GM11168 (cell line): ENCODE measurements around the gene FNBP1L.
"Not testable (repeated sequence)": the region's sequence is repeated elsewhere in the genome, so short reads cannot be mapped to it uniquely, and the experiment has no call there.

Experiments
- in situ Hi-C: fragments of 300-500 bp; cut with MboI; formaldehyde crosslinking; loops from one replicate; pipeline ENCODE4 v1.12.0; 2022; ENCODE audit warnings: low sequenced_read_pairs; ENCODE audit not compliant: unreplicated experiment

Gene FNBP1L

DNA sequence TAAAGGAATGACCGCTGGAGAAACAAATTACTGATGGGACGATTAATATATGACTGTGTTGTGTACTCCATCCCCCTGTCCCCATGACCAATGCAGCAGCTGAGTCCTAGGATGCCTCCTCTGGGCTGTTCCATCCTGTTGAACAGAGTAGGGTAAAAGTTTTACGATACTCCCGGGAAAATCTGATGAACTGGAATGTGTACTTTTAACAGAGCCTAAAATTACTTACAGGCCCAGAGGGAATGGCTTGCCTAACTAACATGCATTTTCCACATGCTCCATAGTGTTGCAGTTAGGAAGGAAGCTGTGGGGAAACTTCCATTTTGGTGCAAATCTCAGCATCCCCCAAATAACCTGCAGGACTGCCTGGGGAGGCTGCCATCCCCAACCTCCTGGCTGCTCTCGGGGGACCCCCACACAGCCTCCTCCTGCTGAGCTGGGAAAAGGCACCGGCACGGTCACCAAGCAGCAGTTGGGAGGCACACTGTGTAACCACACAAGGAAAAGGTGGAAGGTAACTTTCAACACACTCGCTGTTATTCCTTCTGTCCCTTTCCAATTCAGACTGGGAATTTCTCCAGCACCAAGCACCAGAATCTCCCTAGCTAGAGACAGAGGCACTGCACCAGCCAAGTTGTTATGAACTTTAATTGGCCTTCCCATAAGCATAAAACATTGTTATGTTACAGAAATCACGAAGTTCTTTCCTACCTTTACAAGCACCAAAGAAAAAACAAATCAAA is 136.5 kb downstream of the FNBP1L start:
- in situ Hi-C loops, result no loop called here

GRCh38 chr1:93585059-93585966 is 137.4 kb downstream of the FNBP1L start:
- in situ Hi-C loops, result no loop called here

DNA sequence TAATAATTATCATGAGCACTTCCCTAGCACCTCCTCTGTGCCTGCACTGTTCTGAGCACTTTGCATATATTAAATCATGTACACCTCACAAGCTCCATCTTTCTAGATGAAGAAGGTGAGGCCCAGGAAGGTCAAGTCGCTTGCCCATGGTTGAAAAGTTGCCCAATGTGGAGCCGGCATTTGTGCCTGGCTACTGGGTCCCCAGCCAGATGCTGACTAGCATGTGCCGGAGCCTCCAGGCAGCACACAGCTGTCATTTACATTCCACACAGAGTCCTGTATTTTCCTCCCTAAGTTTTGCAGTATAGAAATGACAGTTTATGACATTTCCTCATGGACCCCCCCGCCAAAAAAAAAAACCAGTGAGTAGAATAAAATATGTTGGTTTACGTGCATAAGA is 139.4 kb downstream of the FNBP1L start:
- in situ Hi-C loops, result no loop called here

DNA sequence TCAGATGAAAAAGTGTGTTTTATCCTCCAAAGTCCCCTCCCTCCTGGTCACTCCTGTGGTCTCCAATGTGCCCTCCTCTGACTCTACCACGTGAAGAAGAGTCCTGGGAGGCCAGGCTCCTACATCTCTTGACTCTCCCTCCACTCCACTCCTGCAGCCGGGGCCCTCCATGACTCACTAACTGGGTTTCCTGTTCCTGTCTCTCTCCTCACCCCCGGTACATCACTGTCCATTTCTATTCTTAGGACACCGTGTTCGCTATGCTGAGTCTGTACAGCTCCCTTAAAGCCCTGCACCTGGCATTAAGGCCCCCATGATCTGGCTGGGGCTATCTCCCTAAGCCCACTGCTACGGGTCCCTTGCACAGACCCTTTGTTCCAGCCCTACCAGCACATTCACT is 140.3 kb downstream of the FNBP1L start:
- in situ Hi-C loops, result no loop called here

DNA sequence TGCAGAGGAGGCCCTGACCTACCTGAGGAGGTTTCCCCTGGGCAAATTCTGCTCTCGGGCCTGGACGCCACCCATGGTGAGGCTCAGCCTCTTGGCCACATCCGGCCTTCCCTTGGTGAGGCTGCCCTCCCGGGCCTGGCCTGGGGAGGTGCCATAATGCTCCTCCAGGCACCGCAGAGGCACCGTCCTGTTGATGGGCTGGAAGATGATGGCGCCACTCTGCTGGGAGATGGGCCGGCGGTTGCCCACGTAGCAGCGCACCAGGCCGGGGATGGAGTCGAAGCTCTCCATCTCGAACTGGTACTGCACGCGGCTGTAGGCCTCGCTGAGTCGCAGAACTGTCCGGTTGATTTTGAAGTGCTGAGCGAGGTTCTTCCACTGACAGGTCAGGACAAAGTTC is 141.0 kb downstream of the FNBP1L start:
- in situ Hi-C loops, result no loop called here

- in situ Hi-C loops, result not testable (repeated sequence)
These were observed 143.4 kb downstream of the FNBP1L start for GRCh38 chr1:93591291-93591675.

DNA sequence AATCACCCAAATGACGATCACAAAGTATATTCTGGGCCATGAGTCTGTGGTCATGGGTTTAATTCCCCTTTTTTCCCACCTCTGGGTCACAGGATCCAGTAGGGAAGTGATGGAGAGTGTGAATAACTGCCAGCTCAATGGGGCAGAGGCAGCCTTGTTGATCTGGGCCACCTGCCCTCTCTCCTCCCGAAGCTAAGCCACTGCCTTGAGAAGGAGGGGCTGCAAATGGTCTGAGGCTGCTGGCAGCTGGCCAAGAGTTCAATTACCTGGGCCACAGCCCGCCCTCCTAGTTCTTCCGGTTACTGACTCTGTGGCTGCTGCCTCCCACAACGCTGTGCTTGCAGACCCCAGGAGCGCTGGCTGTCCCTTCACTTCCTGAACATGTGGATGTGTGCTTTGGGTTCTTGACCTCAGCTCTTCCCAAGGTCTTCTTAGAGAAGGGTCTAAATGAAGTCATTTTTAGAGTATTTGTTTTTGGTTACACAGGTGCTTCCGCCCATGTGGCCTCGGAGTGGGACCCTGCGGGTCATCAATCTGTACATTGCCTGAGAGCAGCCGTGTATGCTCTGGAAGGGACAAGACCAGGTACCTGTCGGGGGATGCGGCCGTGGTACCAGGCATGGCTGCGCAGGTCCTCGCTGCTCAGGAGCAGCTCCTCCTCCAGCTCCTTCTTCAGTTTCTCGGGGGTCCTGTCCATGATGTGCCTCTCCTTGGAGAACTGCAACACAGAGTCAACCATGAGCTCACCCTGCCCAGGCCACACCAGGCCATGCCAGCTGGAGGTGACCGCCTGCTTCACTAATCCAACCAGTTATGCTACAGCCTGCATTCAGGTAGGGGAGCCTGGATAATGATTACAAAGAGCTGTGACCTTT is 144.0 kb downstream of the FNBP1L start:
- in situ Hi-C loops, result no loop called here

DNA sequence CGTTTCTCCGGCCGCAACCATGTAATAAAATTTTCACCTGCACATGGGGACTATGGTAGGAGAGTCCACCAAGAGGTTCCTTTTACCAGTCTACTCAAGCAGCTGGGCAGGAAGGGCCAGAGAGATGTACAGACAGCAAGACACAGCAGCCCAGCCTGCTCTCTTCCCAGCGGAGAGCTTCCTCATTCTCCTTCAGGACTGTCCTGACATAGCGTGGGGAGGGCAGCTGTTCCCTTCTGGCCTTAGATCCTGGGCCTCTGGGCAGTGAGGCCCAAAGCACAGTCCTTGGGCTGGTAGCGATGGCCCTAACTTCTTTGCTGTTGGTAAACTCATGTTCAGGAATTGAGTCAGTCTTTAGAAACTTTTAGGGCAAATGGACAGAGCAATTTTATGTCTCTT is 144.6 kb downstream of the FNBP1L start:
- in situ Hi-C loops, result no loop called here

- in situ Hi-C loops, result no loop called here
These were observed 146.1 kb downstream of the FNBP1L start for GRCh38 chr1:93593854-93594602.

DNA sequence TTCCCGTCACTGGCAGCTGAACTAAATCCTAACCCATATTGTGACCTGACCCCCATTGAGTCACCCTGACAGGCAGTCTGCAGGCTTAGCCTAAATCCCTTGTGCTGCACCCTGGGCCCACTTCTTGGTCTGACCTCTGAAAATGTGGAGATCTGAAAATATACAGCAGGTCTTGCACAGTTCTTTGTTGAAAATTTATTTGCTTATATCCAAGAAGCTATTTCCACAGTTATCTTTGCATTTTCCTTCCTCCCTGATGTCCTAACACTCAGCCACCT is 146.6 kb downstream of the FNBP1L start:
- in situ Hi-C loops, result no loop called here

- in situ Hi-C loops, result no loop called here
These were observed 147.3 kb downstream of the FNBP1L start for GRCh38 chr1:93595266-93595665.

- in situ Hi-C loops, result no loop called here
These were observed 147.8 kb downstream of the FNBP1L start for GRCh38 chr1:93595743-93596142.

DNA sequence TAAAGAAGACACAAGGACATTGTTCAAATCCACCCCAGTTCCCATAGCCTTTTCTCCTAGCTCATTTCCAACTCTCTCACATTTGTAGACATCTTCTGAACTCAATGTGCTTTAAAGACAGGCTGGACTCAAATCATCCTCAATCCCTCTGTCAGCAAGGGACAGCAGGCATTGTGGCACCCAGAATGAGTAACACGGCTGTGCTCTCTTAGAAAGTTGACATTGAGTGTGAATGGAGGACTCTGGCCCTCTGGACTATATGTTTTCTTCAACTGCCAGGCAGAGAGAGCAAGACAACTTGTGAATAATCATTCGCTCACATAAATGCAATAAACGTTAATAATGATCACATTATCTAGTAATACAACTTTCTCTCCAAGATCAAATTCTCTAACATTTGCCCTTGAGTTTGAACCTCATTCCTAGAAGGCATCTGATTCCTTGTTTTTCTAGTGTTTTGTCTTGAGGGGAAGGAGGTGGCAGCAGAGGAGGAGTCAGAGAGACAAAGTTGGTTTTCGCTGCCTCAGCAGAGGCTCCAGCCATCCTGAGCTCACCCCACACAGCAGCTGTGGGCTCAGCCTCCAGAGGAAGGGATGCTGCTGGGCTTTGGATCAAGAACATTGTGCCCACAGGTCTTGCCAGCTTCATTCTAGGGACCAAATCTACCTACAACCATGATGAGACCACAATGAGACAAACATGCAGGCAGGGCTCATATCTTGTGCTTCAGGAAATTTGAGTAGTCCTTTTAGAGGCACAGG is 148.6 kb downstream of the FNBP1L start:
- in situ Hi-C loops, result no loop called here

- in situ Hi-C loops, result no loop called here
These were observed 149.8 kb downstream of the FNBP1L start for GRCh38 chr1:93597709-93598108.

GRCh38 chr1:93598396-93598795 is 150.5 kb downstream of the FNBP1L start:
- in situ Hi-C loops, result no loop called here

- in situ Hi-C loops, result no loop called here
These were observed 151.0 kb downstream of the FNBP1L start for GRCh38 chr1:93598861-93599439.

GRCh38 chr1:93599479-93599878 is 151.6 kb downstream of the FNBP1L start:
- in situ Hi-C loops, result no loop called here

DNA sequence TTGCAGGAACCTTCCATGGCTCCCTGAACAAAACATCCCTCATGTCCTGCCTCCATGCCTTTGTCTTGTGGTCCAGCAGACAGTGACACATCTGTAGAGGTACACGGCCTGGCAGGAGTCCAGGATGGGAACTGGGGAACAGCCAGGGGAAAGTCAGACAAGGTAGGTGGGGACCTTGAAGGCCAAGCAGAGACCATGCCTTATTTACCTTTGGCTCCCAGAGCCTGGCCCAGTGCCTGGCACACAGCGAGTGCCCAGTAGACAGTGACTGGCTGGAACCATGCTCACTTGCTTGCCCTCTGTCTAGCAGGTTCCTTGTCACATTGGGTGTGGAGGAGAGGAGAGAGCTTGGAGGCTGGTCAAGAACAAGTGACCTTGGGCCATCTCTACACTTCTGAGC is 152.7 kb downstream of the FNBP1L start:
- in situ Hi-C loops, result loop anchor here (10.0 kb wide), 1 partner anchor 146 kb away; no protein-coding TSS in a partner anchor

DNA sequence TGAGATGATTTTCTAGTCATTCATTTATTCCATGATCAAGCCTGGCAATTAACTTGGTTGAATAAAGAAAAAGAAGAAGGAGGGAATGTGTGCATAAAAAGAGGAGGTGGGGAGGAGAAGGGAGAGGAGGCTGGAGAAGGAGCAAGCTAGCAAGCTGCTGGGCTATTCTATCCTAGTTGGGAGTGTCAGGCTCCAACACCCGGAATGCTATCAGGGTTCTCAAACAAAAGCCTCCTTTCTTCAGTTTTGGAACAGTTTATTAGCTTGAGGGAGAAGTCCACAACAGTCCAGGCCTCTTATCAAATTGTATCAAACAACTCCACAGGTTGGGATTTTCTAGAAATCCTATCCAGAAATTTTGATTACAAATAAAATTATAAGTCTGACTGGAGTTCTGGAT is 153.8 kb downstream of the FNBP1L start:
- in situ Hi-C loops, result loop anchor here (10.0 kb wide), 1 partner anchor 147 kb away; no protein-coding TSS in a partner anchor
